ENCODE results near the gene LOXL4. TPM values are rescaled to one million over a fixed set of nuclear protein-coding genes. Genes with fewer than 3 reads are reported as not detected.

LOXL4 gene
- total RNA-seq, 1 experiment from 2014 or later: 1.3 TPM

DNA sequence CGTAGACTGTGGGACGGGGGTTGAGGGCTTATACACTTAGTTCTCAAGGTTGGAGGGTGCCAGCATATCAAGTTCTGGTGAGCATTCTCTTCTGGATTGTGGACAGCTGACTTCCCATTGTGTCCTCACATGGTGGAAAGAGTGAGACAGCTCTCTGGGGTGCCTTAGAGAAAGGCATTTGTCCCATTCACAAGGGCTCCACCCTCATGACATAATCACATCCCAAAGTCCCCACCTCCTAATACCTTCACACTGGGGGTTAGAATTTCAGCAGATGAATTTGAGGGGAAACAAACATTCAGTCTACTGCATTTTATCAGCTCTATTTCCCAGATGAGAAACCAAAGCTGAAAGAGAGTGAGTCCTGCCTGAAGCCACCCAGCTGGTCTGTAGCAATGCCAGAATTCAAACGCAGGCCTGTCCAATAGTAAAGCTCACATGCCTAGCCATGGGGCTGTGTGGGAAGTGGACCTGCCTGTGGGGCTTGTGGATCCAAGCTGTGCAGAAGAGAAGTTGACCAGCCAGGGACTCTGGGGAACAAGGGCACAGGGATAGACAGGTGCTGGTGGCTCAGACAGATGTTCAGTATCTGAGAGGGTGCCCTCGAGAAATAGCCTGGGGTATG lies 34.9 kb upstream of the LOXL4 start (continued):
- TF ChIP-seq REST (IDR thresholded peaks at IDR 0.05; ENCODE audit: low read depth) (no peak), POLR2A (IDR thresholded peaks at IDR 0.05; ENCODE audit: borderline replicate concordance, extremely low read depth, insufficient read depth, insufficient read length) (no peak), SIN3A (IDR thresholded peaks at IDR 0.05; ENCODE audit: low read depth) (no peak), CTCF (IDR thresholded peaks at IDR 0.05 in 2 of 3, conservative IDR thresholded peaks at IDR 0.05 in 1 of 3; ENCODE audit: borderline replicate concordance in 1 of 3, insufficient read depth in 1 of 3, low read depth in 2 of 3, low read length in 2 of 3) (no peak), FOSL1 (IDR thresholded peaks at IDR 0.05; ENCODE audit: low read depth) (no peak), ZFX (IDR thresholded peaks at IDR 0.05) (no peak), SRF (IDR thresholded peaks at IDR 0.05; ENCODE audit: low read depth) (no peak), ELF1 (IDR thresholded peaks at IDR 0.05; ENCODE audit: borderline replicate concordance, low read depth) (no peak)

DNA sequence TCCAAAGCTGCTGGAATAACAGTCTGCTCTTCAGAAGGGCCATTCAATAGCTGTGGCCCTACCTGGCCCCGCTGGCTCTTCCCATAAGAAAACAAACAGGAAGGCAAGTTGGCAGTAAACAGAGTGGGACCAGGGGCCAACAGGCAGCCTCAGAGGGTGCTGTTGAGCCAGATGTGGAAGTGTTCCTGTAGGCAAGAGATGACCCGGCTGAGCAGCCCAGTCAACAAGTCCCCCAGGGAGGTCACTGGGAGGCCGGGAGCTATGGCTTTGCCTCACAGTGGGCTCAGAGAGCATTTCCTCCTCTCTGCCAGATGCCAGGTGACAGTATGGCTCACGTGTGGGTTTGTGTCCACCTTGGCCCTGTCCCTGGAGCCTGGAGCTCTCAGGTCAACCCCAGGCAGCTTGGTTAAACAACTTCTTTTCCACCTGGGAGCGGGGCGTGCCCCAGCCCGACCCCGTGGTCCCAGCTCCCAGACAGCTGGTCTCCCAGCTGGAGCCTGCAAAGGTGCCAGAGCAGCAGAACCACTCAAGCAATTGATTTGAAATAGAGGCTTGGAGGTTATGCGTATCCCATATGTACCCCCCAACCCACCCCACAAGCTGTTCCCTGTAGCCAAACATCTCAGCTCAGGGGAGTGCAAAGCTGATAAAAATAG lies 33.8 kb upstream of the LOXL4 start:
- H3K4me1 ChIP-seq (ENCODE audit: control insufficient read depth in 1 of 2, insufficient read depth in 2 of 2, low read length in 2 of 2): no peaks in the 10 kb centered on the region
- H3K4me2 ChIP-seq (ENCODE audit: low read length): no peak overlapping the region
- TF ChIP-seq TCF7L2 (IDR thresholded peaks at IDR 0.05; ENCODE audit: borderline replicate concordance, extremely low read depth, insufficient read depth, insufficient read length) (no peak), POLR2AphosphoS5 (IDR thresholded peaks at IDR 0.05; ENCODE audit: low read depth, low read length) (no peak), EGR1 (IDR thresholded peaks at IDR 0.05; ENCODE audit: low read depth) (no peak), JUND (IDR thresholded peaks at IDR 0.05) (no peak), SIN3A (IDR thresholded peaks at IDR 0.05; ENCODE audit: low read depth) (no peak), EZH2phosphoT487 (IDR thresholded peaks at IDR 0.05; ENCODE audit: borderline replicate concordance) (no peak), ELF1 (IDR thresholded peaks at IDR 0.05; ENCODE audit: borderline replicate concordance, low read depth) (no peak), SRF (IDR thresholded peaks at IDR 0.05; ENCODE audit: low read depth) (no peak), REST (IDR thresholded peaks at IDR 0.05; ENCODE audit: low read depth) (no peak), ATF3 (IDR thresholded peaks at IDR 0.05) (no peak)
- TF ChIP-seq, protein P1, sequence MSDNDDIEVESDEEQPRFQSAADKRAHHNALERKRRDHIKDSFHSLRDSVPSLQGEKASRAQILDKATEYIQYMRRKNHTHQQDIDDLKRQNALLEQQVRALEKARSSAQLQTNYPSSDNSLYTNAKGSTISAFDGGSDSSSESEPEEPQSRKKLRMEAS (IDR thresholded peaks at IDR 0.05): no peak
- ChIA-PET CTCF (no interaction called here), RAD21 (ENCODE audit: low non-redundant PET in 1 of 2, low total read pairs in 2 of 2, uncharacterized antibody in 2 of 2, unreplicated experiment in 2 of 2) (no interaction called here), POLR2A (no interaction called here)
- no peaks in the 10 kb centered on the region for H3K36me3 ChIP-seq (ENCODE audit: control insufficient read depth in 1 of 2, insufficient read depth in 2 of 2, low read length in 2 of 2)
- intact Hi-C loops (cut with micrococcal nuclease): no loop called here
- no peak overlapping the region for H2AFZ ChIP-seq (ENCODE audit: low read depth, low read length, poor library complexity, severe bottlenecking)
- no peak overlapping the region for H3K27ac ChIP-seq (ENCODE audit: low read depth, low read length)
- H3K27me3 ChIP-seq (ENCODE audit: insufficient read depth, low read length): peaks cover 38% of the 10 kb centered on the region
- H4K20me1 ChIP-seq (ENCODE audit: insufficient read depth): no peaks in the 10 kb centered on the region
- no peak for ATAC-seq
- H3K4me3 ChIP-seq (replicated peaks in 1 of 2; ENCODE audit: low read depth in 1 of 2, low read length in 2 of 2): no peak overlapping the region
- no peaks in the 10 kb centered on the region for H3K79me2 ChIP-seq (ENCODE audit: insufficient read depth, low read length)
- no TSS peak for BruUV-seq (replicated peaks)
- no peak for DNase-seq (ENCODE audit: low read depth, low spot score)
- no peak overlapping the region for H3K9ac ChIP-seq (ENCODE audit: low read length)
- no peaks in the 10 kb centered on the region for H3K9me2 ChIP-seq (ENCODE audit: insufficient read depth)
- H3K9me3 ChIP-seq (ENCODE audit: control insufficient read depth in 1 of 2, insufficient read depth in 1 of 2, low read depth in 1 of 2, low read length in 2 of 2): no peaks in the 10 kb centered on the region
